GM12878 (cell line): Measurements from ENCODE around the gene EYS. TPM values are rescaled to one million over a fixed set of nuclear protein-coding genes. Genes with fewer than 3 reads are reported as not detected.

Experiments
- ATAC-seq: fragments of 200-7000 bp; cut with Tn5 transposase; 3 replicates; pipeline ENCODE4 v1.9.1; 2020; ENCODE audit warnings: mild to moderate bottlenecking, moderate library complexity
- BruUV-seq: library from RNA; stranded (reverse); fragments of 400-500 nt; replicated peaks from 2 replicates; lab custom pipeline; 2021; lab: Mats Ljungman, UMichigan
- CTCF ChIA-PET: fragments of 300-600 bp; sonication (Branson Sonifier 250); formaldehyde crosslinking; extraction: SDS; loops from one replicate; lab custom pipeline; 2021; ENCODE audit warnings: inconsistent platforms; lab: Yijun Ruan, JAX
- POLR2A ChIA-PET: fragments of 350-600 bp; formaldehyde crosslinking; extraction: SDS; loops from one replicate; lab custom pipeline; 2021; ENCODE audit warnings: inconsistent platforms; lab: Charles Lee
- RAD21 ChIA-PET: fragments of 300-600 bp; sonication (Branson Sonifier 250); formaldehyde crosslinking; loops from one replicate; lab custom pipeline; 2023; ENCODE audit warnings: antibody characterized with exemption; ENCODE audit not compliant: unreplicated experiment; lab: Charles Lee
- SMC1A ChIA-PET: fragments of 300-600 bp; sonication (Branson Sonifier 250); formaldehyde crosslinking; loops from one replicate; lab custom pipeline; 2023; ENCODE audit not compliant: unreplicated experiment, uncharacterized antibody; lab: Charles Lee
- DNase-seq: peaks from one replicate; pipeline ENCODE4 v3.0.0-alpha.2; 2011; ENCODE audit warnings: low read depth, low spot score
- FAIRE-seq: peaks from 3 replicates; lab custom pipeline; 2011; peaks lifted over from hg19 to GRCh38; lab: Jason Lieb, UNC
- H2AFZ ChIP-seq: 2 replicates; pipeline ENCODE4 v1.6.0; 2011; ENCODE audit warnings: low read depth, low read length, control low read depth; ENCODE audit not compliant: control insufficient read depth
- H3K27ac ChIP-seq: 2 replicates; pipeline ENCODE4 v1.5.1; 2011; ENCODE audit warnings: control low read depth; ENCODE audit not compliant: control insufficient read depth, insufficient read depth
- H3K27me3 ChIP-seq, 2 experiments: replicated peaks in 1 of 2; 2 replicates each; pipeline versions ENCODE4 v1.6.0 to v1.6.1; 2011; ENCODE audit warnings: low read length in 1 of 2; ENCODE audit not compliant: control insufficient read depth in 2 of 2, insufficient read depth in 2 of 2
- H3K36me3 ChIP-seq, 2 experiments: 2 replicates each; pipeline ENCODE4 v1.5.1; 2011; ENCODE audit warnings: low read length in 1 of 2; ENCODE audit not compliant: control insufficient read depth in 2 of 2, insufficient read depth in 2 of 2
- H3K4me1 ChIP-seq: 2 replicates; pipeline ENCODE4 v1.6.1; 2011; ENCODE audit warnings: mild to moderate bottlenecking, low read length, moderate library complexity, mixed read lengths; ENCODE audit not compliant: control insufficient read depth, insufficient read depth
- H3K4me2 ChIP-seq: 2 replicates; pipeline ENCODE4 v1.6.0; 2011; ENCODE audit warnings: control low read depth; ENCODE audit not compliant: control insufficient read depth, insufficient read depth
- H3K4me3 ChIP-seq: fragments of 200-600 bp; sonication (generic); 2 replicates; pipeline ENCODE4 v1.5.1; 2016
- H3K79me2 ChIP-seq: 2 replicates; pipeline ENCODE4 v1.6.0; 2011; ENCODE audit warnings: low read length; ENCODE audit not compliant: control insufficient read depth, insufficient read depth
- H3K9ac ChIP-seq: 2 replicates; pipeline ENCODE4 v1.8.0; 2011; ENCODE audit warnings: low read length, control low read depth, mixed read lengths; ENCODE audit not compliant: control insufficient read depth, insufficient read depth
- H3K9me3 ChIP-seq: replicated peaks from 3 replicates; pipeline ENCODE4 v1.5.1; 2011; ENCODE audit warnings: mild to moderate bottlenecking, low read length; ENCODE audit not compliant: control insufficient read depth, insufficient read depth
- H4K20me1 ChIP-seq: 2 replicates; pipeline ENCODE4 v1.6.0; 2011; ENCODE audit not compliant: control insufficient read depth, insufficient read depth
- BACH1 ChIP-seq: fragments of 450-650 bp; IDR thresholded peaks from 2 replicates; pipeline ENCODE4 v1.6.1; 2017; ENCODE audit warnings: mild to moderate bottlenecking, borderline replicate concordance
- EP300 ChIP-seq, 2 experiments: fragments of 150-350 bp in 1 of 2; IDR thresholded peaks; 2 replicates each; pipeline ENCODE4 v1.6.1; 2011 to 2012; ENCODE audit warnings: low read depth in 2 of 2, low read length in 2 of 2, borderline replicate concordance in 1 of 2, improper control_type of control experiment in 1 of 2, inconsistent platforms in 1 of 2; ENCODE audit not compliant: control insufficient read depth in 1 of 2
- ESRRA ChIP-seq: IDR thresholded peaks from 2 replicates; pipeline ENCODE4 v1.6.1; 2012; ENCODE audit warnings: mild to moderate bottlenecking, low read length, improper control_type of control experiment
- ETV6 ChIP-seq, 2 experiments: fragments of 450-650 bp in 1 of 2; IDR thresholded peaks in 1 of 2; conservative IDR thresholded peaks in 1 of 2; 2 replicates each; pipeline ENCODE4 v1.6.1; 2014; ENCODE audit warnings: antibody characterized with exemption in 1 of 2, borderline replicate concordance in 1 of 2, low read depth in 1 of 2, mild to moderate bottlenecking in 1 of 2, moderate library complexity in 1 of 2
- JUNB ChIP-seq: IDR thresholded peaks from 2 replicates; pipeline ENCODE4 v1.6.1; 2016; ENCODE audit warnings: antibody characterized with exemption, mild to moderate bottlenecking
- MEF2A ChIP-seq: IDR thresholded peaks from 2 replicates; pipeline ENCODE4 v1.6.1; 2011; ENCODE audit warnings: low read depth, mild to moderate bottlenecking, low read length, moderate library complexity; ENCODE audit not compliant: insufficient read depth
- MTA2 ChIP-seq: fragments of 450-650 bp; IDR thresholded peaks from 2 replicates; pipeline ENCODE4 v1.6.1; 2016; ENCODE audit warnings: low read depth, mild to moderate bottlenecking, moderate library complexity
- MXI1 ChIP-seq: fragments of 150-350 bp; IDR thresholded peaks from 2 replicates; pipeline ENCODE4 v1.6.1; 2011; ENCODE audit warnings: low read depth, mild to moderate bottlenecking, inconsistent platforms, low read length, improper control_type of control experiment
- MYB ChIP-seq: fragments of 150-350 bp; IDR thresholded peaks from 2 replicates; pipeline ENCODE4 v1.6.1; 2014; ENCODE audit warnings: mild to moderate bottlenecking, low read depth, low read length, borderline replicate concordance
- SIN3A ChIP-seq: IDR thresholded peaks from 2 replicates; pipeline ENCODE4 v1.6.1; 2012; ENCODE audit warnings: low read depth, low read length, improper control_type of control experiment
- TARDBP ChIP-seq: IDR thresholded peaks from 2 replicates; pipeline ENCODE4 v1.6.1; 2016; ENCODE audit warnings: borderline replicate concordance
- TCF12 ChIP-seq: IDR thresholded peaks from 2 replicates; pipeline ENCODE4 v1.6.1; 2011; ENCODE audit warnings: low read depth, mild to moderate bottlenecking, low read length
- ZNF207 ChIP-seq: fragments of 450-650 bp; IDR thresholded peaks from 2 replicates; pipeline ENCODE4 v1.6.1; 2014; ENCODE audit warnings: antibody characterized with exemption, mild to moderate bottlenecking, borderline replicate concordance
- in situ Hi-C: fragments of 300-500 bp; cut with MboI; formaldehyde crosslinking; loops from 9 replicates; pipeline ENCODE4 v1.14.3; 2018; ENCODE audit warnings: mixed read lengths
- intact Hi-C: fragments of 100-400 bp; cut with micrococcal nuclease; formaldehyde crosslinking; loops from one replicate; pipeline ENCODE4 v1.14.2; 2022; ENCODE audit not compliant: unreplicated experiment
- polyA plus RNA-seq, 11 experiments: library from polyadenylated mRNA; depleted of rRNA in 4 of 11; unstranded in 6 of 11; stranded (reverse) in 5 of 11; fragments of >200 nt; fragmentation: Nextera tagmentation in 4 of 11; fragmentation: Illumina TruSeq in 1 of 11; extraction: Ambion mirVana in 4 of 11; extraction: Trizol in 1 of 11; gene quantifications; 1 replicate in 1 of 11; 2 replicates in 10 of 11; pipeline versions ENCODE4 v1.2.1 to v1.2.3, GENCODE V29; 2011 to 2016; ENCODE audit warnings: inconsistent platforms in 2 of 11, missing spikeins in 2 of 11, low read depth in 1 of 11
- total RNA-seq, 4 experiments: library from RNA; depleted of rRNA in 3 of 4; stranded (reverse); fragments of >200 nt in 3 of 4; fragmentation: Illumina TruSeq in 1 of 4; extraction: Trizol in 1 of 4; gene quantifications; 2 replicates each; pipeline versions ENCODE4 v1.2.1 to v1.2.3, GENCODE V29; 2013 to 2021
- TF ChIP-seq, protein P1 (sequence below): fragments of 450-650 bp; formaldehyde crosslinking; IDR thresholded peaks from 2 replicates; pipeline ENCODE4 v1.4.0; 2022; ENCODE audit warnings: mild to moderate bottlenecking, moderate library complexity
- TF ChIP-seq, protein P2 (sequence below): fragments of 450-650 bp; IDR thresholded peaks from 2 replicates; pipeline ENCODE4 v1.6.1; 2018; ENCODE audit warnings: borderline replicate concordance, mild to moderate bottlenecking; ENCODE audit not compliant: partially characterized antibody

The EYS gene
- total and polyA plus RNA-seq, 10 of the 15 experiments (the other 5 are each of a cell fraction or from before 2014, with no cell fraction given): under 0.01 to 0.14 (median 0.02) TPM; not detected in 1

DNA sequence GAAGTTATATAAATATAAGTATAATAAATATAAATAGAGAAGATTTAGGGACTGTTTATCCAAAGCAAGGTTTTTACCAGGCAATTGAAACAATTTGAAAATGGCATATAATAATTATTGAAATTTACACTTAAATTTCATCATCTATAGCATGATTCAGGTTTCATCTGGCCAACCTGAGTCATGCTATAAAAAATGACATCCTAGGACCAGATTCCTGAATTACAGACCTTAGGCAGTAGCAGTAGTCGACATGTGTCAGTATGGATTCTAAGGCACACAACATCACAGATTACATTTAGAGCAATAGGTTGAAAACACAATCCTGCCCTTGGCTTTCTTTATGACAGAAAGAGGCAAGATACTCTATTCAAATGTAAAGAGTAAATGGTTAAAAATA is 1479.2 kb downstream of the EYS start (continued):
- no peak for TF ChIP-seq TARDBP
- no peak for TF ChIP-seq SIN3A
- no peak for TF ChIP-seq TCF12
- TF ChIP-seq EP300 (IDR thresholded peaks at IDR 0.05; ENCODE audit: borderline replicate concordance in 1 of 2, control insufficient read depth in 1 of 2, low read depth in 2 of 2, low read length in 2 of 2): no peak
- no peak for TF ChIP-seq MXI1
- TF ChIP-seq, protein P1, sequence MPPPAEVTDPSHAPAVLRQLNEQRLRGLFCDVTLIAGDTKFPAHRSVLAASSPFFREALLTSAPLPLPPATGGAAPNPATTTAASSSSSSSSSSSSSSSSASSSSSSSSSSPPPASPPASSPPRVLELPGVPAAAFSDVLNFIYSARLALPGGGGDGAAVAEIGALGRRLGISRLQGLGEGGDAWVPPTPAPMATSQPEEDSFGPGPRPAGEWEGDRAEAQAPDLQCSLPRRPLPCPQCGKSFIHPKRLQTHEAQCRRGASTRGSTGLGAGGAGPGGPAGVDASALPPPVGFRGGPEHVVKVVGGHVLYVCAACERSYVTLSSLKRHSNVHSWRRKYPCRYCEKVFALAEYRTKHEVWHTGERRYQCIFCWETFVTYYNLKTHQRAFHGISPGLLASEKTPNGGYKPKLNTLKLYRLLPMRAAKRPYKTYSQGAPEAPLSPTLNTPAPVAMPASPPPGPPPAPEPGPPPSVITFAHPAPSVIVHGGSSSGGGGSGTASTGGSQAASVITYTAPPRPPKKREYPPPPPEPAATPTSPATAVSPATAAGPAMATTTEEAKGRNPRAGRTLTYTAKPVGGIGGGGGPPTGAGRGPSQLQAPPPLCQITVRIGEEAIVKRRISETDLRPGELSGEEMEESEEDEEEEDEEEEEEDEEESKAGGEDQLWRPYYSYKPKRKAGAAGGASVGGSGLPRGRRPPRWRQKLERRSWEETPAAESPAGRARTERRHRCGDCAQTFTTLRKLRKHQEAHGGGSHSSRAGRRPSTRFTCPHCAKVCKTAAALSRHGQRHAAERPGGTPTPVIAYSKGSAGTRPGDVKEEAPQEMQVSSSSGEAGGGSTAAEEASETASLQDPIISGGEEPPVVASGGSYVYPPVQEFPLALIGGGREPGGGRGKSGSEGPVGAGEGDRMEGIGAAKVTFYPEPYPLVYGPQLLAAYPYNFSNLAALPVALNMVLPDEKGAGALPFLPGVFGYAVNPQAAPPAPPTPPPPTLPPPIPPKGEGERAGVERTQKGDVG: no peak
- TF ChIP-seq ESRRA: no peak
- TF ChIP-seq BACH1: no peak
- TF ChIP-seq ETV6 (conservative IDR thresholded peaks at IDR 0.05 in 1 of 2, IDR thresholded peaks at IDR 0.05 in 1 of 2; ENCODE audit: borderline replicate concordance in 1 of 2, low read depth in 1 of 2): no peak
- no peak for TF ChIP-seq MEF2A

DNA sequence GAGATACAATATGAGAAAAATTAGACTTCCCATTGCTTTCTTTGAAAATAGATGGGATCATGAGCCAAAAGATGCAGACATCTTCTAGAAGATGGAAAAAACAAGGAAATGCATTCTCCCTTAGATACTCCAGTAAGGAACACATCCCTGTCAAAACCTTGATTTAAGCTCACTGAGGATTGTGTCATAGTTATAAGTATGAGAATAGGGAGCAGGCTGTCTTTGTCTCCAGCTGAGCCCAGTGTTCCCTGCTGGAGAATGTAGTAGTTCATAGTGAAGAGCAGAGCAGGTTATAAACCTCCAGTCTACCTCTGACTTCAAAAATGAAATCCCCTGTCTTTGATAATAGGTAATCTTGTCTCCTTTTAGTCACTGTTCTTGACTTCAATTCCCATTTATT is 1481.5 kb downstream of the EYS start:
- no peak overlapping the region for H3K9ac ChIP-seq
- in situ Hi-C loops: no loop called here
- no peaks in the 10 kb centered on the region for H3K4me1 ChIP-seq
- DNase-seq: no peak
- CTCF ChIA-PET: interaction anchor here (1.3 to 1.5 kb wide), 2 partner anchors 23 to 54 kb away, joined by 3 read pairs; no protein-coding TSS in a partner anchor
- no peak overlapping the region for H3K4me2 ChIP-seq
- RAD21 ChIA-PET: no interaction called here
- no peaks in the 10 kb centered on the region for H3K9me3 ChIP-seq
- ATAC-seq: no peak
- H3K4me3 ChIP-seq: no peak overlapping the region
- no peaks in the 10 kb centered on the region for H3K79me2 ChIP-seq
- no peak for FAIRE-seq
- no peak overlapping the region for H3K27ac ChIP-seq
- SMC1A ChIA-PET: interaction anchor here (1.1 kb wide), 1 partner anchor 16 kb away, joined by 3 read pairs; no protein-coding TSS in a partner anchor
- no TSS peak for BruUV-seq
- no peaks in the 10 kb centered on the region for H4K20me1 ChIP-seq
- H3K36me3 ChIP-seq: no peaks in the 10 kb centered on the region
- POLR2A ChIA-PET: no interaction called here
- no peaks in the 10 kb centered on the region for H3K27me3 ChIP-seq
- intact Hi-C loops: no loop called here
- no peak overlapping the region for H2AFZ ChIP-seq
- TF ChIP-seq ZNF207: no peak
- TF ChIP-seq, protein P2, sequence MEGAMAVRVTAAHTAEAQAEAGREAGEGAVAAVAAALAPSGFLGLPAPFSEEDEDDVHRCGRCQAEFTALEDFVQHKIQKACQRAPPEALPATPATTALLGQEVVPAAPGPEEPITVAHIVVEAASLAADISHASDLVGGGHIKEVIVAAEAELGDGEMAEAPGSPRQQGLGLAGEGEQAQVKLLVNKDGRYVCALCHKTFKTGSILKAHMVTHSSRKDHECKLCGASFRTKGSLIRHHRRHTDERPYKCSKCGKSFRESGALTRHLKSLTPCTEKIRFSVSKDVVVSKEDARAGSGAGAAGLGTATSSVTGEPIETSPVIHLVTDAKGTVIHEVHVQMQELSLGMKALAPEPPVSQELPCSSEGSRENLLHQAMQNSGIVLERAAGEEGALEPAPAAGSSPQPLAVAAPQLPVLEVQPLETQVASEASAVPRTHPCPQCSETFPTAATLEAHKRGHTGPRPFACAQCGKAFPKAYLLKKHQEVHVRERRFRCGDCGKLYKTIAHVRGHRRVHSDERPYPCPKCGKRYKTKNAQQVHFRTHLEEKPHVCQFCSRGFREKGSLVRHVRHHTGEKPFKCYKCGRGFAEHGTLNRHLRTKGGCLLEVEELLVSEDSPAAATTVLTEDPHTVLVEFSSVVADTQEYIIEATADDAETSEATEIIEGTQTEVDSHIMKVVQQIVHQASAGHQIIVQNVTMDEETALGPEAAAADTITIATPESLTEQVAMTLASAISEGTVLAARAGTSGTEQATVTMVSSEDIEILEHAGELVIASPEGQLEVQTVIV: no peak
- no peak for TF ChIP-seq JUNB
- no peak for TF ChIP-seq MTA2
- no peak for TF ChIP-seq MYB
